ENCODE data around the gene TENT4A.

GRCh38 chr5:6717687-6718086 lies 4.5 kb downstream of the TENT4A start:
- TF ChIP-seq ZNF565 (CRISPR knock-in tag; conservative IDR thresholded peaks at IDR 0.05; ENCODE audit: low read depth): no peak
- TF ChIP-seq, protein P1, sequence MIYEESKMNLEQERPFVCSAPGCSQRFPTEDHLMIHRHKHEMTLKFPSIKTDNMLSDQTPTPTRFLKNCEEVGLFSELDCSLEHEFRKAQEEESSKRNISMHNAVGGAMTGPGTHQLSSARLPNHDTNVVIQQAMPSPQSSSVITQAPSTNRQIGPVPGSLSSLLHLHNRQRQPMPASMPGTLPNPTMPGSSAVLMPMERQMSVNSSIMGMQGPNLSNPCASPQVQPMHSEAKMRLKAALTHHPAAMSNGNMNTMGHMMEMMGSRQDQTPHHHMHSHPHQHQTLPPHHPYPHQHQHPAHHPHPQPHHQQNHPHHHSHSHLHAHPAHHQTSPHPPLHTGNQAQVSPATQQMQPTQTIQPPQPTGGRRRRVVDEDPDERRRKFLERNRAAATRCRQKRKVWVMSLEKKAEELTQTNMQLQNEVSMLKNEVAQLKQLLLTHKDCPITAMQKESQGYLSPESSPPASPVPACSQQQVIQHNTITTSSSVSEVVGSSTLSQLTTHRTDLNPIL (CRISPR knock-in tag; IDR thresholded peaks at IDR 0.05; ENCODE audit: low read depth): no peak
- TF ChIP-seq, protein P2, sequence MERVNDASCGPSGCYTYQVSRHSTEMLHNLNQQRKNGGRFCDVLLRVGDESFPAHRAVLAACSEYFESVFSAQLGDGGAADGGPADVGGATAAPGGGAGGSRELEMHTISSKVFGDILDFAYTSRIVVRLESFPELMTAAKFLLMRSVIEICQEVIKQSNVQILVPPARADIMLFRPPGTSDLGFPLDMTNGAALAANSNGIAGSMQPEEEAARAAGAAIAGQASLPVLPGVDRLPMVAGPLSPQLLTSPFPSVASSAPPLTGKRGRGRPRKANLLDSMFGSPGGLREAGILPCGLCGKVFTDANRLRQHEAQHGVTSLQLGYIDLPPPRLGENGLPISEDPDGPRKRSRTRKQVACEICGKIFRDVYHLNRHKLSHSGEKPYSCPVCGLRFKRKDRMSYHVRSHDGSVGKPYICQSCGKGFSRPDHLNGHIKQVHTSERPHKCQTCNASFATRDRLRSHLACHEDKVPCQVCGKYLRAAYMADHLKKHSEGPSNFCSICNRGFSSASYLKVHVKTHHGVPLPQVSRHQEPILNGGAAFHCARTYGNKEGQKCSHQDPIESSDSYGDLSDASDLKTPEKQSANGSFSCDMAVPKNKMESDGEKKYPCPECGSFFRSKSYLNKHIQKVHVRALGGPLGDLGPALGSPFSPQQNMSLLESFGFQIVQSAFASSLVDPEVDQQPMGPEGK (CRISPR knock-in tag; IDR thresholded peaks at IDR 0.05; ENCODE audit: borderline replicate concordance): no peak
- no peak for TF ChIP-seq ZNF8 (CRISPR knock-in tag; IDR thresholded peaks at IDR 0.05)
- TF ChIP-seq, protein P3, sequence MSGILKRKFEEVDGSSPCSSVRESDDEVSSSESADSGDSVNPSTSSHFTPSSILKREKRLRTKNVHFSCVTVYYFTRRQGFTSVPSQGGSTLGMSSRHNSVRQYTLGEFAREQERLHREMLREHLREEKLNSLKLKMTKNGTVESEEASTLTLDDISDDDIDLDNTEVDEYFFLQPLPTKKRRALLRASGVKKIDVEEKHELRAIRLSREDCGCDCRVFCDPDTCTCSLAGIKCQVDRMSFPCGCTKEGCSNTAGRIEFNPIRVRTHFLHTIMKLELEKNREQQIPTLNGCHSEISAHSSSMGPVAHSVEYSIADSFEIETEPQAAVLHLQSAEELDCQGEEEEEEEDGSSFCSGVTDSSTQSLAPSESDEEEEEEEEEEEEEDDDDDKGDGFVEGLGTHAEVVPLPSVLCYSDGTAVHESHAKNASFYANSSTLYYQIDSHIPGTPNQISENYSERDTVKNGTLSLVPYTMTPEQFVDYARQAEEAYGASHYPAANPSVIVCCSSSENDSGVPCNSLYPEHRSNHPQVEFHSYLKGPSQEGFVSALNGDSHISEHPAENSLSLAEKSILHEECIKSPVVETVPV (CRISPR knock-in tag; IDR thresholded peaks at IDR 0.05): no peak
- no peak for TF ChIP-seq ESRRG (CRISPR knock-in tag; IDR thresholded peaks at IDR 0.05)
- TF ChIP-seq ZC3H10 (CRISPR knock-in tag; IDR thresholded peaks at IDR 0.05): no peak
